Pancreas (tissue), 10 donors: Measurements from ENCODE around the gene COQ4. TPM values are rescaled to one million over a fixed set of nuclear protein-coding genes. Genes with fewer than 3 reads are reported as not detected.

ENCODE experiments used
- ATAC-seq, 4 donors: fragments of 200-7000 bp; cut with Tn5 transposase; one replicate each; pipeline versions ENCODE4 v1.8.0 to v1.9.1; 2020; ENCODE audit warnings: mild to moderate bottlenecking in 4 of 4, moderate library complexity in 4 of 4
- DNase-seq, 6 donors: peaks; one replicate each; pipeline ENCODE4 v3.0.0-alpha.2; 2020
- FAIRE-seq: peaks from 2 replicates; lab custom pipeline; 2012; peaks lifted over from hg19 to GRCh38; lab: Jason Lieb, UNC
- H3K27ac ChIP-seq, 4 donors: fragments of 200-600 bp; sonication (generic); 1 replicate in 3 of 4; 2 replicates in 1 of 4; pipeline versions ENCODE4 v1.5.0 to v1.8.0; 2020
- H3K27me3 ChIP-seq, 4 donors: fragments of 200-600 bp; one replicate each; pipeline ENCODE4 v1.8.0; 2021
- H3K36me3 ChIP-seq, 3 donors: fragments of 200-600 bp; sonication (generic) in 1 of 3; one replicate each; pipeline versions ENCODE4 v1.5.0 to v1.8.0; 2020 to 2021
- H3K4me1 ChIP-seq, 3 donors: fragments of 200-600 bp; one replicate each; pipeline ENCODE4 v1.8.0; 2021
- H3K4me3 ChIP-seq, 4 donors: fragments of 200-600 bp; sonication (generic) in 2 of 4; one replicate each; pipeline versions ENCODE4 v1.5.0 to v1.8.0; 2020 to 2021
- H3K9me3 ChIP-seq, 4 donors: fragments of 200-600 bp; one replicate each; pipeline ENCODE4 v1.8.0; 2021
- CTCF ChIP-seq, 4 donors: fragments of 200-600 bp; sonication (generic) in 3 of 4; IDR thresholded peaks; one replicate each; pipeline versions ENCODE4 v1.5.0 to v1.8.0; 2021; ENCODE audit warnings: antibody characterized with exemption in 4 of 4
- WGBS, 2 donors: extraction: QIAGEN DNeasy Blood & Tissue Kit; methylation state at CpG; one replicate each; pipeline ENCODE4 v1.1.7; 2013; 5-methylcytosine and 5-hydroxymethylcytosine counted together
- intact Hi-C, 3 donors: fragments of 100-400 bp; cut with DNase I; formaldehyde crosslinking; loops; one replicate each; pipeline versions ENCODE4 v1.11.1 to v1.14.2; 2022
- polyA plus RNA-seq, 2 donors: library from polyadenylated mRNA; stranded (reverse); fragments of 200-250 nt; gene quantifications; one replicate each; pipeline ENCODE4 v1.2.3, GENCODE V29; 2013
- total RNA-seq, 6 donors: library from RNA; stranded (reverse); fragmentation: NEBNext Ultra II Directional in 4 of 6; extraction: Animal tissue kit (Norgen Biotek cat#: 25700) in 4 of 6; gene quantifications; one replicate each; pipeline versions ENCODE4 v1.2.1 to v1.2.4, GENCODE V29; 2021 to 2023
- donor health status: healthy with polysubstance abuse.
- donor health status: DM: no; HTN: no; CAD: no; lungs with moderate emphysema.
- donor health status: DM: no; HTN: no; CAD: no.
- donor health status: control.
- donor health status: control.
- donor health status: Bipolar disorder and iron deficiency.
- donor health status: DM: yes; HTN: yes; CAD: no.
- donor health status: DM: no; HTN: no; CAD: no.
- donor health status: DM: no; HTN: no; CAD: no.
- donor health status: DM: yes; HTN: yes; CAD: no.

The COQ4 gene
- total and polyA plus RNA-seq, 8 donors: 23.1 to 103 (median 32.8) TPM

GRCh38 chr9:128383007-128383753 is 60.5 kb downstream of the COQ4 start:
- WGBS, 2 donors: 86 to 88% methylated on average over 9 of the region's 9 CpGs
- H3K27ac ChIP-seq: no peak overlapping the region
- no peaks in the 10 kb centered on the region for H3K4me1 ChIP-seq
- no peaks in the 10 kb centered on the region for H3K9me3 ChIP-seq
- FAIRE-seq: no peak
- intact Hi-C loops: no loop called here
- H3K27me3 ChIP-seq: no peaks in the 10 kb centered on the region
- peak in 3 of 4 donors; percentile 27 to 68 (median 65) for ATAC-seq
- no peak overlapping the region for H3K4me3 ChIP-seq
- peaks cover 0 to 25% (median 5%) of the 10 kb centered on the region in 3 donors for H3K36me3 ChIP-seq
- no peak for DNase-seq
- no peak for TF ChIP-seq CTCF (IDR thresholded peaks at IDR 0.05)

Other genes starting within 250 kb of the COQ4 start
- 10 to 100 TPM; 25.4 to 43.1 (median 34.2) TPM for gene PTGES2, start 195.1 kb upstream of the COQ4 start, total RNA-seq
- 10 to 100 TPM; 66.0 to 78.5 TPM for gene PTGES2, start 195.1 kb upstream of the COQ4 start, polyA plus RNA-seq
- 100 to 1,000 TPM in 1 of 6 donors, 10 to 100 TPM in 3, 1 to 10 TPM in 2; 6.3 to 158 (median 45.7) TPM for gene LCN2, start 173.4 kb upstream of the COQ4 start, total RNA-seq
- gene LCN2, start 173.4 kb upstream of the COQ4 start, polyA plus RNA-seq: 10 to 100 TPM; 46.8 to 75.1 TPM
- 10 to 100 TPM; 23.1 to 38.3 (median 30.9) TPM for gene BBLN, start 162.6 kb upstream of the COQ4 start, total RNA-seq
- 100 to 1,000 TPM in 1 of 2 donors, 10 to 100 TPM in 1; 86.1 to 133 TPM for gene BBLN, start 162.6 kb upstream of the COQ4 start, polyA plus RNA-seq
- gene CIZ1, start 131.3 kb upstream of the COQ4 start, total RNA-seq: 10 to 100 TPM; 66.1 to 87.9 (median 78.0) TPM
- 10 to 100 TPM; 56.5 to 80.1 TPM for gene CIZ1, start 131.3 kb upstream of the COQ4 start, polyA plus RNA-seq
- 10 to 100 TPM in 3 of 6 donors, 1 to 10 TPM in 3; 5.8 to 19.3 (median 10.0) TPM for gene DNM1, start 119.5 kb upstream of the COQ4 start, total RNA-seq
- 10 to 100 TPM; 19.6 to 23.1 TPM for gene DNM1, start 119.5 kb upstream of the COQ4 start, polyA plus RNA-seq
- gene GOLGA2, start 46.8 kb upstream of the COQ4 start, total RNA-seq: 10 to 100 TPM; 37.9 to 64.0 (median 55.0) TPM
- 100 to 1,000 TPM in 1 of 2 donors, 10 to 100 TPM in 1; 97.0 to 105 TPM for gene GOLGA2, start 46.8 kb upstream of the COQ4 start, polyA plus RNA-seq
- 1 to 10 TPM; 6.3 to 9.6 (median 6.8) TPM for gene SWI5, start 46.6 kb upstream of the COQ4 start, total RNA-seq
- 10 to 100 TPM; 10.5 to 20.2 TPM for gene SWI5, start 46.6 kb upstream of the COQ4 start, polyA plus RNA-seq
- gene TRUB2, start 392 bp upstream of the COQ4 start, total RNA-seq: 10 to 100 TPM in 4 of 6 donors, 1 to 10 TPM in 2; 6.6 to 16.5 (median 13.8) TPM
- gene TRUB2, start 392 bp upstream of the COQ4 start, polyA plus RNA-seq: 10 to 100 TPM; 10.2 to 12.1 TPM
- 10 to 100 TPM in 5 of 6 donors, 1 to 10 TPM in 1; 9.6 to 14.2 (median 12.4) TPM for gene SLC27A4, start 17.7 kb downstream of the COQ4 start, total RNA-seq
- 10 to 100 TPM; 18.6 to 32.9 TPM for gene SLC27A4, start 17.7 kb downstream of the COQ4 start, polyA plus RNA-seq
- gene URM1, start 48.5 kb downstream of the COQ4 start, total RNA-seq: 10 to 100 TPM; 30.9 to 46.1 (median 34.0) TPM
- gene URM1, start 48.5 kb downstream of the COQ4 start, polyA plus RNA-seq: 10 to 100 TPM; 18.5 to 32.9 TPM
- gene CERCAM, start 98.0 kb downstream of the COQ4 start, total RNA-seq: 10 to 100 TPM; 13.0 to 29.9 (median 16.6) TPM
- 10 to 100 TPM; 21.3 to 24.7 TPM for gene CERCAM, start 98.0 kb downstream of the COQ4 start, polyA plus RNA-seq
- 10 to 100 TPM in 2 of 6 donors, 1 to 10 TPM in 4; 8.0 to 14.5 (median 9.3) TPM for gene ODF2, start 133.2 kb downstream of the COQ4 start, total RNA-seq
- 10 to 100 TPM; 10.9 to 15.0 TPM for gene ODF2, start 133.2 kb downstream of the COQ4 start, polyA plus RNA-seq
- gene GLE1, start 181.9 kb downstream of the COQ4 start, total RNA-seq: 10 to 100 TPM in 1 of 6 donors, 1 to 10 TPM in 5; 4.8 to 11.1 (median 8.0) TPM
- gene GLE1, start 181.9 kb downstream of the COQ4 start, polyA plus RNA-seq: 10 to 100 TPM in 1 of 2 donors, 1 to 10 TPM in 1; 5.1 to 11.2 TPM
- gene SPTAN1, start 229.7 kb downstream of the COQ4 start, total RNA-seq: 100 to 1,000 TPM in 2 of 6 donors, 10 to 100 TPM in 4; 58.6 to 155 (median 77.1) TPM
- gene SPTAN1, start 229.7 kb downstream of the COQ4 start, polyA plus RNA-seq: 100 to 1,000 TPM; 123 to 143 TPM